Left ventricle myocardium inferior (tissue), 1 donor: ENCODE results near the gene SND1. TPM values are rescaled to one million over a fixed set of nuclear protein-coding genes. Genes with fewer than 3 reads are reported as not detected.

Experiments used
- DNase-seq: peaks from one replicate; pipeline ENCODE4 v3.0.0-alpha.2; 2020
- H3K27ac ChIP-seq: fragments of 200-600 bp; replicated peaks from 2 replicates; pipeline ENCODE4 v1.8.0; 2021
- H3K27me3 ChIP-seq: fragments of 200-600 bp; 2 replicates; pipeline ENCODE4 v1.8.0; 2021; ENCODE audit warnings: low read depth
- H3K36me3 ChIP-seq: fragments of 200-600 bp; 2 replicates; pipeline ENCODE4 v1.8.0; 2021
- H3K4me1 ChIP-seq: fragments of 200-600 bp; 2 replicates; pipeline ENCODE4 v1.8.0; 2021
- H3K4me3 ChIP-seq: fragments of 200-600 bp; 2 replicates; pipeline ENCODE4 v1.8.0; 2021; ENCODE audit warnings: mild to moderate bottlenecking, moderate library complexity
- H3K9me3 ChIP-seq: fragments of 200-600 bp; replicated peaks from 2 replicates; pipeline ENCODE4 v1.8.0; 2021
- CTCF ChIP-seq: fragments of 200-600 bp; IDR thresholded peaks from 2 replicates; pipeline ENCODE4 v1.8.0; 2021; ENCODE audit warnings: antibody characterized with exemption, mild to moderate bottlenecking, borderline replicate concordance
- intact Hi-C: fragments of 100-400 bp; cut with micrococcal nuclease; formaldehyde crosslinking; loops from one replicate; pipeline ENCODE4 v1.11.0; 2022
- total RNA-seq: library from RNA; stranded (reverse); fragmentation: NEBNext Ultra II Directional; extraction: Animal tissue kit (Norgen Biotek cat#: 25700); gene quantifications from one replicate; pipeline ENCODE4 v1.2.1, GENCODE V29; 2021
- donor health status: DM: no; HTN: yes; CAD: no; lungs with severe emphysema.

Gene SND1
- total RNA-seq, 1 donor from 2014 or later: 71.6 TPM

- intact Hi-C loops: no loop called here
- no peak overlapping the region for H3K27ac ChIP-seq
- H3K36me3 ChIP-seq: peaks cover 5% of the 10 kb centered on the region
- H3K9me3 ChIP-seq: no peaks in the 10 kb centered on the region
- no peak overlapping the region for H3K4me3 ChIP-seq
- DNase-seq: no peak
- peaks cover 30% of the 10 kb centered on the region for H3K4me1 ChIP-seq
- TF ChIP-seq CTCF: no peak
- no peaks in the 10 kb centered on the region for H3K27me3 ChIP-seq
Measured at GRCh38 chr7:128025819-128026218, 373.8 kb downstream of the SND1 start.

- Histone ChIP-seq H3K27me3 (no peaks in the 10 kb centered on the region), H3K36me3 (no peaks in the 10 kb centered on the region), H3K4me1 (peaks cover 30% of the 10 kb centered on the region), H3K4me3 (no peak overlapping the region), H3K27ac (no peak overlapping the region), H3K9me3 (no peaks in the 10 kb centered on the region)
- intact Hi-C loops: no loop called here
- DNase-seq: no peak
- no peak for TF ChIP-seq CTCF
Measured at GRCh38 chr7:128026551-128026950, 374.6 kb downstream of the SND1 start.

GRCh38 chr7:128027485-128027980 lies 375.5 kb downstream of the SND1 start:
- no peaks in the 10 kb centered on the region for H3K27me3 ChIP-seq
- no peak overlapping the region for H3K27ac ChIP-seq
- no peaks in the 10 kb centered on the region for H3K36me3 ChIP-seq
- H3K4me3 ChIP-seq: no peak overlapping the region
- H3K4me1 ChIP-seq: peaks cover 38% of the 10 kb centered on the region
- no peak for TF ChIP-seq CTCF
- H3K9me3 ChIP-seq: no peaks in the 10 kb centered on the region
- intact Hi-C loops: no loop called here
- no peak for DNase-seq

GRCh38 chr7:128029405-128029995 lies 377.5 kb downstream of the SND1 start:
- Histone ChIP-seq H3K4me1 (peaks cover 46% of the 10 kb centered on the region), H3K27me3 (no peaks in the 10 kb centered on the region), H3K36me3 (no peaks in the 10 kb centered on the region), H3K4me3 (no peak overlapping the region), H3K27ac (no peak overlapping the region), H3K9me3 (no peaks in the 10 kb centered on the region)
- DNase-seq: no peak
- TF ChIP-seq CTCF: no peak
- intact Hi-C loops: no loop called here

- Histone ChIP-seq H3K4me1 (peaks cover 50% of the 10 kb centered on the region), H3K27ac (no peak overlapping the region), H3K9me3 (no peaks in the 10 kb centered on the region), H3K36me3 (no peaks in the 10 kb centered on the region), H3K4me3 (peak overlapping the region; percentile 73), H3K27me3 (no peaks in the 10 kb centered on the region)
- intact Hi-C loops: no loop called here
- no peak for TF ChIP-seq CTCF
- no peak for DNase-seq
Measured at GRCh38 chr7:128030263-128030653, 378.3 kb downstream of the SND1 start.
